ENCODE measurements around the gene ZNF277. TPM values are rescaled to one million over a fixed set of nuclear protein-coding genes. Genes with fewer than 3 reads are reported as not detected.

ZNF277 gene
- total RNA-seq, 1 experiment from 2014 or later = 12.8 TPM

DNA sequence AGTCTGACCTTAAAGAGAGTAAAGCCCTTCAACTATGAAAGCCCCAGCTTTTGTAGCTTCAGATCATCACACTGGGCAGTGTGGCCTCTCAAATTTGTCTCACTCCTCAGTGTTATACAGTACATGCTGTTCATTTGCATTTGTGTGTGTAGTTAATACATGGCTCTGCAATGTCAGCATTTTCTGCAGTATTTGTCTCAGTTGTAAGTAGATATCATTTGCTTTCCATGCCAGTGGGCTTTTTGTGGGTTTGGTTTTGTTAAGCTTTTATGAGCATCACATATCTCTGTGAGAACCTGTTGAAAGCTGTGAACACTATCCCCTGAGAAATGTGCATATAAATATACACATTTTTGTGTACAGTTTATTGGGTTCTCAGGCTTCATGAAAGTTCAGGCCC lies 57.0 kb downstream of the ZNF277 start:
- H3K9me3 ChIP-seq (ENCODE audit: control insufficient read depth, insufficient read depth, low read depth, low read length) = no peaks in the 10 kb centered on the region
- BruUV-seq (replicated peaks) = no TSS peak
- intact Hi-C loops (cut with micrococcal nuclease; ENCODE audit: unreplicated experiment) (no loop called here), in situ Hi-C loops (cut with HindIII; ENCODE audit: low pct_unique_long_range_greater_than_20kb, low sequenced_read_pairs) (no loop called here)
- no peak for TF ChIP-seq REST (IDR thresholded peaks at IDR 0.05; ENCODE audit: insufficient read depth in 1 of 2, low read depth in 2 of 2, low read length in 1 of 2)
- no peak for TF ChIP-seq SIN3A (IDR thresholded peaks at IDR 0.05; ENCODE audit: borderline replicate concordance, insufficient read depth, low read depth, low read length)
- no peak for TF ChIP-seq POLR2AphosphoS5 (IDR thresholded peaks at IDR 0.05; ENCODE audit: low read depth, low read length)
- no peak for TF ChIP-seq TCF7L2 (IDR thresholded peaks at IDR 0.05; ENCODE audit: low read depth, low read length)
- TF ChIP-seq, protein P1, sequence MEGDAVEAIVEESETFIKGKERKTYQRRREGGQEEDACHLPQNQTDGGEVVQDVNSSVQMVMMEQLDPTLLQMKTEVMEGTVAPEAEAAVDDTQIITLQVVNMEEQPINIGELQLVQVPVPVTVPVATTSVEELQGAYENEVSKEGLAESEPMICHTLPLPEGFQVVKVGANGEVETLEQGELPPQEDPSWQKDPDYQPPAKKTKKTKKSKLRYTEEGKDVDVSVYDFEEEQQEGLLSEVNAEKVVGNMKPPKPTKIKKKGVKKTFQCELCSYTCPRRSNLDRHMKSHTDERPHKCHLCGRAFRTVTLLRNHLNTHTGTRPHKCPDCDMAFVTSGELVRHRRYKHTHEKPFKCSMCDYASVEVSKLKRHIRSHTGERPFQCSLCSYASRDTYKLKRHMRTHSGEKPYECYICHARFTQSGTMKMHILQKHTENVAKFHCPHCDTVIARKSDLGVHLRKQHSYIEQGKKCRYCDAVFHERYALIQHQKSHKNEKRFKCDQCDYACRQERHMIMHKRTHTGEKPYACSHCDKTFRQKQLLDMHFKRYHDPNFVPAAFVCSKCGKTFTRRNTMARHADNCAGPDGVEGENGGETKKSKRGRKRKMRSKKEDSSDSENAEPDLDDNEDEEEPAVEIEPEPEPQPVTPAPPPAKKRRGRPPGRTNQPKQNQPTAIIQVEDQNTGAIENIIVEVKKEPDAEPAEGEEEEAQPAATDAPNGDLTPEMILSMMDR (IDR thresholded peaks at IDR 0.05) = no peak
- no peak overlapping the region for H3K27ac ChIP-seq (ENCODE audit: low read length)
- no peak overlapping the region for H3K4me3 ChIP-seq (ENCODE audit: low read depth in 2 of 2, low read length in 2 of 2)
- H3K36me3 ChIP-seq (ENCODE audit: control insufficient read depth, insufficient read depth, low read length) = no peaks in the 10 kb centered on the region
- DNase-seq (ENCODE audit: low read depth, low spot score) (no peak), ATAC-seq (no peak)
- no peaks in the 10 kb centered on the region for H3K27me3 ChIP-seq (ENCODE audit: control insufficient read depth, insufficient read depth, low read length)
- POLR2A ChIA-PET = interaction anchor here (0.6 kb wide), 1 partner anchor 208 kb away, joined by 3 read pairs; no protein-coding TSS in a partner anchor
- CTCF ChIA-PET = no interaction called here
- 0 out of 2 replicates have a peak, but pooled peaks cover 3% of the 10 kb centered on the region for H3K4me1 ChIP-seq (ENCODE audit: control insufficient read depth, insufficient read depth, low read length)

- Histone ChIP-seq H3K27ac (ENCODE audit: low read length) (no peak overlapping the region), H3K4me3 (ENCODE audit: low read depth in 2 of 2, low read length in 2 of 2) (no peak overlapping the region), H3K27me3 (ENCODE audit: control insufficient read depth, insufficient read depth, low read length) (no peaks in the 10 kb centered on the region), H3K9me3 (ENCODE audit: control insufficient read depth, insufficient read depth, low read depth, low read length) (no peaks in the 10 kb centered on the region), H3K4me1 (ENCODE audit: control insufficient read depth, insufficient read depth, low read length) (0 out of 2 replicates have a peak, but pooled peaks cover 3% of the 10 kb centered on the region), H3K36me3 (ENCODE audit: control insufficient read depth, insufficient read depth, low read length) (no peaks in the 10 kb centered on the region)
- ChIA-PET CTCF (no interaction called here), POLR2A (interaction anchor here (0.7 kb wide), 1 partner anchor 18 kb away, joined by 4 read pairs; no protein-coding TSS in a partner anchor)
- no TSS peak for BruUV-seq (replicated peaks)
- intact Hi-C loops (cut with micrococcal nuclease; ENCODE audit: unreplicated experiment) (no loop called here), in situ Hi-C loops (cut with HindIII; ENCODE audit: low pct_unique_long_range_greater_than_20kb, low sequenced_read_pairs) (no loop called here)
- DNase-seq (ENCODE audit: low read depth, low spot score) (no peak), ATAC-seq (no peak)
- TF ChIP-seq SIN3A (IDR thresholded peaks at IDR 0.05; ENCODE audit: borderline replicate concordance, insufficient read depth, low read depth, low read length) (no peak), REST (IDR thresholded peaks at IDR 0.05; ENCODE audit: insufficient read depth in 1 of 2, low read depth in 2 of 2, low read length in 1 of 2) (no peak), TCF7L2 (IDR thresholded peaks at IDR 0.05; ENCODE audit: low read depth, low read length) (no peak), POLR2AphosphoS5 (IDR thresholded peaks at IDR 0.05; ENCODE audit: low read depth, low read length) (no peak)
- TF ChIP-seq, protein P1 (IDR thresholded peaks at IDR 0.05) = no peak
These were observed 59.6 kb downstream of the ZNF277 start for GRCh38 chr7:112266141-112266540.
